ENCODE measurements around the gene KIF12. TPM values are rescaled to one million over a fixed set of nuclear protein-coding genes. Genes with fewer than 3 reads are reported as not detected.
A peak's percentile ranks its signal among the peaks of the same experiment; 100 is the strongest.

Gene KIF12
- total RNA-seq, 4 donors from 2014 or later: 1.5 to 5.4 (median 2.7) TPM

- no peaks in the 10 kb centered on the region for H3K9me3 ChIP-seq
- H3K4me1 ChIP-seq: no peaks in the 10 kb centered on the region
- H3K27ac ChIP-seq: no peak overlapping the region
- intact Hi-C loops (cut with DNase I; ENCODE audit: low total_unique reads): no loop called here
- DNase-seq: no peak
- H3K36me3 ChIP-seq: no peaks in the 10 kb centered on the region
- no peak overlapping the region for H3K4me3 ChIP-seq
- H3K27me3 ChIP-seq: no peaks in the 10 kb centered on the region
- TF ChIP-seq POLR2A (IDR thresholded peaks at IDR 0.05) (no peak), CTCF (IDR thresholded peaks at IDR 0.05) (no peak)
These were observed 45.7 kb downstream of the KIF12 start for GRCh38 chr9:114053246-114054005.

- no peaks in the 10 kb centered on the region for H3K36me3 ChIP-seq
- H3K9me3 ChIP-seq: no peaks in the 10 kb centered on the region
- intact Hi-C loops (cut with DNase I; ENCODE audit: low total_unique reads): no loop called here
- TF ChIP-seq CTCF (IDR thresholded peaks at IDR 0.05) (no peak), POLR2A (IDR thresholded peaks at IDR 0.05) (no peak)
- H3K4me3 ChIP-seq: no peak overlapping the region
- no peaks in the 10 kb centered on the region for H3K4me1 ChIP-seq
- no peaks in the 10 kb centered on the region for H3K27me3 ChIP-seq
- H3K27ac ChIP-seq: no peak overlapping the region
- DNase-seq: peak in 1 of 2 donors; percentile 5
These were observed 47.4 kb downstream of the KIF12 start for GRCh38 chr9:114051706-114052105.

- no peaks in the 10 kb centered on the region for H3K27me3 ChIP-seq
- no peak overlapping the region for H3K27ac ChIP-seq
- intact Hi-C loops (cut with DNase I; ENCODE audit: low total_unique reads): no loop called here
- no peaks in the 10 kb centered on the region for H3K36me3 ChIP-seq
- no peaks in the 10 kb centered on the region for H3K4me1 ChIP-seq
- H3K9me3 ChIP-seq: no peaks in the 10 kb centered on the region
- no peak for TF ChIP-seq POLR2A (IDR thresholded peaks at IDR 0.05)
- no peak for TF ChIP-seq CTCF (IDR thresholded peaks at IDR 0.05)
- H3K4me3 ChIP-seq: no peak overlapping the region
- peak in 1 of 2 donors; percentile 5 for DNase-seq
These were observed 47.8 kb downstream of the KIF12 start for GRCh38 chr9:114051281-114051680.

GRCh38 chr9:114050646-114051045 lies 48.4 kb downstream of the KIF12 start:
- no peaks in the 10 kb centered on the region for H3K4me1 ChIP-seq
- TF ChIP-seq POLR2A (IDR thresholded peaks at IDR 0.05) (no peak), CTCF (IDR thresholded peaks at IDR 0.05) (no peak)
- H3K9me3 ChIP-seq: no peaks in the 10 kb centered on the region
- H3K4me3 ChIP-seq: no peak overlapping the region
- H3K36me3 ChIP-seq: no peaks in the 10 kb centered on the region
- no peak overlapping the region for H3K27ac ChIP-seq
- DNase-seq: no peak
- intact Hi-C loops (cut with DNase I; ENCODE audit: low total_unique reads): no loop called here
- no peaks in the 10 kb centered on the region for H3K27me3 ChIP-seq

- H3K4me1 ChIP-seq: no peaks in the 10 kb centered on the region
- no peaks in the 10 kb centered on the region for H3K9me3 ChIP-seq
- no peaks in the 10 kb centered on the region for H3K27me3 ChIP-seq
- TF ChIP-seq POLR2A (IDR thresholded peaks at IDR 0.05): no peak
- no peak for TF ChIP-seq CTCF (IDR thresholded peaks at IDR 0.05)
- DNase-seq: no peak
- no peak overlapping the region for H3K27ac ChIP-seq
- H3K4me3 ChIP-seq: no peak overlapping the region
- intact Hi-C loops (cut with DNase I; ENCODE audit: low total_unique reads): no loop called here
- no peaks in the 10 kb centered on the region for H3K36me3 ChIP-seq
These were observed 48.9 kb downstream of the KIF12 start for GRCh38 chr9:114050226-114050568.
